OCI-LY3 (cell line): ENCODE results near the gene GSG1L.

Experiments used
- H2AFZ ChIP-seq: fragments of 200-600, 300-600 bp; shearing (Covaris generic); 2 replicates; pipeline ENCODE4 v1.6.0; 2014; ENCODE audit warnings: antibody characterized with exemption, low read depth, low read length
- H3K27ac ChIP-seq: fragments of 200-600, 300-600 bp; sonication (generic); 2 replicates; pipeline ENCODE4 v1.5.1; 2014; ENCODE audit warnings: mild to moderate bottlenecking, low read length, moderate library complexity, mixed read lengths
- H3K27me3 ChIP-seq: fragments of 200-600, 300-600 bp; sonication (generic); 2 replicates; pipeline ENCODE4 v1.6.1; 2014; ENCODE audit warnings: low read depth, low read length, mixed read lengths
- H3K36me3 ChIP-seq: fragments of 200-600, 300-600 bp; sonication (generic); replicated peaks from 2 replicates; pipeline ENCODE3; 2014; ENCODE audit warnings: low read depth, low read length, mixed read lengths
- H3K4me1 ChIP-seq: fragments of 300-600, 200-600 bp; sonication (generic); 2 replicates; pipeline ENCODE4 v1.6.1; 2014; ENCODE audit warnings: low read length, mixed read lengths
- H3K4me2 ChIP-seq: fragments of 200-600, 300-600 bp; sonication (generic); 2 replicates; pipeline ENCODE4 v1.6.1; 2014; ENCODE audit warnings: low read length, mixed read lengths
- H3K4me3 ChIP-seq: fragments of 300-600, 200-600 bp; sonication (generic); 2 replicates; pipeline ENCODE4 v1.5.1; 2014; ENCODE audit warnings: antibody characterized with exemption, mild to moderate bottlenecking, low read length, moderate library complexity
- H3K79me2 ChIP-seq: fragments of 300-600, 200-600 bp; shearing (Covaris generic); 2 replicates; pipeline ENCODE4 v1.6.1; 2014; ENCODE audit warnings: mild to moderate bottlenecking, low read length, mixed read lengths
- H3K9ac ChIP-seq: fragments of 300-600, 200-600 bp; shearing (Covaris generic); 2 replicates; pipeline ENCODE4 v1.6.0; 2014; ENCODE audit warnings: mild to moderate bottlenecking, low read length, moderate library complexity
- H3K9me3 ChIP-seq: fragments of 200-600, 300-600 bp; shearing (Covaris generic); 2 replicates; pipeline ENCODE4 v1.6.1; 2014; ENCODE audit warnings: low read length, mixed read lengths; ENCODE audit not compliant: insufficient read depth
- H4K20me1 ChIP-seq: fragments of 200-600, 300-600 bp; sonication (generic); 2 replicates; pipeline ENCODE4 v1.6.1; 2016; ENCODE audit warnings: low read length, mixed read lengths; ENCODE audit not compliant: insufficient read depth
- CTCF ChIP-seq: fragments of 200-600, 300-600 bp; sonication (generic); IDR thresholded peaks from 2 replicates; pipeline ENCODE4 v1.5.1; 2014; ENCODE audit warnings: antibody characterized with exemption, low read length, low read depth
- EZH2phosphoT487 ChIP-seq: fragments of 200-600 bp; shearing (Covaris generic); IDR thresholded peaks from 2 replicates; pipeline ENCODE4 v1.6.1; 2018; ENCODE audit warnings: antibody characterized with exemption, mixed run types, low read depth

GSG1L gene

GRCh38 chr16:27917949-27918348 is 145.6 kb downstream of the GSG1L start:
- H3K4me2 ChIP-seq = no peak overlapping the region
- peaks cover 16% of the 10 kb centered on the region for H3K27me3 ChIP-seq
- no peak overlapping the region for H3K9ac ChIP-seq
- no peak overlapping the region for H2AFZ ChIP-seq
- no peak for TF ChIP-seq CTCF
- TF ChIP-seq EZH2phosphoT487 = no peak
- H3K9me3 ChIP-seq = no peaks in the 10 kb centered on the region
- no peaks in the 10 kb centered on the region for H3K4me1 ChIP-seq
- H3K27ac ChIP-seq = no peak overlapping the region
- H3K4me3 ChIP-seq = no peak overlapping the region
- H3K79me2 ChIP-seq = no peaks in the 10 kb centered on the region
- no peaks in the 10 kb centered on the region for H3K36me3 ChIP-seq
- no peaks in the 10 kb centered on the region for H4K20me1 ChIP-seq

- no peak overlapping the region for H3K9ac ChIP-seq
- no peak overlapping the region for H2AFZ ChIP-seq
- H3K27me3 ChIP-seq = no peaks in the 10 kb centered on the region
- no peaks in the 10 kb centered on the region for H3K9me3 ChIP-seq
- no peak overlapping the region for H3K27ac ChIP-seq
- TF ChIP-seq EZH2phosphoT487 = no peak
- no peak for TF ChIP-seq CTCF
- no peaks in the 10 kb centered on the region for H3K4me1 ChIP-seq
- no peaks in the 10 kb centered on the region for H3K79me2 ChIP-seq
- H3K4me2 ChIP-seq = no peak overlapping the region
- H3K36me3 ChIP-seq = no peaks in the 10 kb centered on the region
- H4K20me1 ChIP-seq = no peaks in the 10 kb centered on the region
- no peak overlapping the region for H3K4me3 ChIP-seq
Observed at GRCh38 chr16:27911486-27911885, 152.0 kb downstream of the GSG1L start.

- no peak overlapping the region for H3K27ac ChIP-seq
- no peaks in the 10 kb centered on the region for H3K4me1 ChIP-seq
- H2AFZ ChIP-seq = no peak overlapping the region
- TF ChIP-seq EZH2phosphoT487 = no peak
- no peak for TF ChIP-seq CTCF
- H3K4me3 ChIP-seq = no peak overlapping the region
- no peak overlapping the region for H3K4me2 ChIP-seq
- no peaks in the 10 kb centered on the region for H4K20me1 ChIP-seq
- H3K27me3 ChIP-seq = no peaks in the 10 kb centered on the region
- H3K79me2 ChIP-seq = no peaks in the 10 kb centered on the region
- no peaks in the 10 kb centered on the region for H3K36me3 ChIP-seq
- H3K9ac ChIP-seq = no peak overlapping the region
- no peaks in the 10 kb centered on the region for H3K9me3 ChIP-seq
Observed at GRCh38 chr16:27907457-27907972, 156.0 kb downstream of the GSG1L start.

- H3K27me3 ChIP-seq = peaks cover 2% of the 10 kb centered on the region; the same call in 1 of the 2 replicates
- H3K36me3 ChIP-seq = no peaks in the 10 kb centered on the region
- no peak overlapping the region for H3K27ac ChIP-seq
- H2AFZ ChIP-seq = no peak overlapping the region
- H3K4me3 ChIP-seq = no peak overlapping the region
- no peak overlapping the region for H3K9ac ChIP-seq
- H3K79me2 ChIP-seq = no peaks in the 10 kb centered on the region
- H3K4me1 ChIP-seq = no peaks in the 10 kb centered on the region
- TF ChIP-seq CTCF (no peak), EZH2phosphoT487 (no peak)
- no peaks in the 10 kb centered on the region for H4K20me1 ChIP-seq
- no peak overlapping the region for H3K4me2 ChIP-seq
- no peaks in the 10 kb centered on the region for H3K9me3 ChIP-seq
Observed at GRCh38 chr16:27906883-27907282, 156.6 kb downstream of the GSG1L start.
